ENCODE results near the gene KRTAP4-7.
A peak's percentile ranks its signal among the peaks of the same experiment; 100 is the strongest.
"Not testable (repeated sequence)": the region's sequence is repeated elsewhere in the genome, so short reads cannot be mapped to it uniquely, and the experiment has no call there.

The KRTAP4-7 gene

GRCh38 chr17:41098481-41098880 is 14.5 kb downstream of the KRTAP4-7 start:
- Histone ChIP-seq H3K4me3 (ENCODE audit: extremely low read depth, insufficient read depth, low read length, poor library complexity, severe bottlenecking) (no peak overlapping the region), H3K4me1 (ENCODE audit: control insufficient read depth, insufficient read depth, low read length, poor library complexity, severe bottlenecking) (no peaks in the 10 kb centered on the region), H3K9me3 (ENCODE audit: control insufficient read depth, low read length) (peaks cover 4% of the 10 kb centered on the region), H3K27ac (ENCODE audit: low read depth, low read length, severe bottlenecking) (no peak overlapping the region), H3K36me3 (ENCODE audit: control insufficient read depth, insufficient read depth, low read length) (no peaks in the 10 kb centered on the region)
- 97% methylated on average over 4 of the region's 6 CpGs; no CpG with 5 or more reads in 1 of the 2 experiments for WGBS, 2 experiments (ENCODE audit: insufficient coverage in 2 of 2)

- H3K9me3 ChIP-seq (ENCODE audit: control insufficient read depth, low read length); H3K36me3 ChIP-seq (ENCODE audit: control insufficient read depth, insufficient read depth, low read length); H3K4me3 ChIP-seq (ENCODE audit: extremely low read depth, insufficient read depth, low read length, poor library complexity, severe bottlenecking); H3K4me1 ChIP-seq (ENCODE audit: control insufficient read depth, insufficient read depth, low read length, poor library complexity, severe bottlenecking): not testable (repeated sequence)
- H3K27ac ChIP-seq (ENCODE audit: low read depth, low read length, severe bottlenecking), result peak overlapping the region; percentile 16
- WGBS, 2 experiments (ENCODE audit: insufficient coverage in 2 of 2), result 90 to 93% methylated on average over 2 to 3 of the region's 7 CpGs
Measured at GRCh38 chr17:41099682-41100480, 15.9 kb downstream of the KRTAP4-7 start.

- Histone ChIP-seq H3K9me3 (ENCODE audit: control insufficient read depth, low read length) (no peaks in the 10 kb centered on the region), H3K4me1 (ENCODE audit: control insufficient read depth, insufficient read depth, low read length, poor library complexity, severe bottlenecking) (peaks cover 6% of the 10 kb centered on the region), H3K4me3 (ENCODE audit: extremely low read depth, insufficient read depth, low read length, poor library complexity, severe bottlenecking) (no peak within 1 kb of the TSS), H3K27ac (ENCODE audit: low read depth, low read length, severe bottlenecking) (no peak within 1 kb of the TSS), H3K36me3 (ENCODE audit: control insufficient read depth, insufficient read depth, low read length) (no peaks in the 10 kb centered on the region)
- 57 to 58% methylated on average over 7 to 9 of the region's 10 CpGs for WGBS, 2 experiments (ENCODE audit: insufficient coverage in 2 of 2)
Measured at GRCh38 chr17:41101586-41102259, 17.8 kb downstream of the KRTAP4-7 start, which contains the start of gene KRTAP4-16. KRTAP4-16 (minus strand) TSS chr17:41102209; CDS start chr17:41102209, 0 bp downstream.

GRCh38 chr17:41103896-41104295 is 19.9 kb downstream of the KRTAP4-7 start:
- Histone ChIP-seq H3K9me3 (ENCODE audit: control insufficient read depth, low read length) (peaks cover 7% of the 10 kb centered on the region), H3K27ac (ENCODE audit: low read depth, low read length, severe bottlenecking) (no peak overlapping the region), H3K4me1 (ENCODE audit: control insufficient read depth, insufficient read depth, low read length, poor library complexity, severe bottlenecking) (peaks cover 6% of the 10 kb centered on the region), H3K4me3 (ENCODE audit: extremely low read depth, insufficient read depth, low read length, poor library complexity, severe bottlenecking) (no peak overlapping the region), H3K36me3 (ENCODE audit: control insufficient read depth, insufficient read depth, low read length) (no peaks in the 10 kb centered on the region)
- 80% methylated on average over 1 of the region's 1 CpG; no CpG with 5 or more reads in 1 of the 2 experiments for WGBS, 2 experiments (ENCODE audit: insufficient coverage in 2 of 2)

- H3K4me3 ChIP-seq (ENCODE audit: extremely low read depth, insufficient read depth, low read length, poor library complexity, severe bottlenecking); H3K36me3 ChIP-seq (ENCODE audit: control insufficient read depth, insufficient read depth, low read length); H3K9me3 ChIP-seq (ENCODE audit: control insufficient read depth, low read length); H3K4me1 ChIP-seq (ENCODE audit: control insufficient read depth, insufficient read depth, low read length, poor library complexity, severe bottlenecking); H3K27ac ChIP-seq (ENCODE audit: low read depth, low read length, severe bottlenecking): not testable (repeated sequence)
- no CpG with 5 or more reads among the region's 2 CpGs for WGBS, 2 experiments (ENCODE audit: insufficient coverage in 2 of 2)
Measured at GRCh38 chr17:41104386-41105038, 20.6 kb downstream of the KRTAP4-7 start.

GRCh38 chr17:41105347-41105746 is 21.4 kb downstream of the KRTAP4-7 start, which contains the start of gene KRTAP4-9:
KRTAP4-9 (plus strand) TSS chr17:41105389; CDS start chr17:41105389, 0 bp downstream.
- H3K4me3 ChIP-seq (ENCODE audit: extremely low read depth, insufficient read depth, low read length, poor library complexity, severe bottlenecking); H3K27ac ChIP-seq (ENCODE audit: low read depth, low read length, severe bottlenecking); H3K9me3 ChIP-seq (ENCODE audit: control insufficient read depth, low read length); H3K36me3 ChIP-seq (ENCODE audit: control insufficient read depth, insufficient read depth, low read length); H3K4me1 ChIP-seq (ENCODE audit: control insufficient read depth, insufficient read depth, low read length, poor library complexity, severe bottlenecking): not testable (repeated sequence)
- WGBS, 2 experiments (ENCODE audit: insufficient coverage in 2 of 2), result 75 to 80% methylated on average over 9 of the region's 10 CpGs

- no CpG with 5 or more reads among the region's 1 CpG for WGBS, 2 experiments (ENCODE audit: insufficient coverage in 2 of 2)
- H3K27ac ChIP-seq (ENCODE audit: low read depth, low read length, severe bottlenecking), result no peak overlapping the region
Measured at GRCh38 chr17:41107941-41108450, 24.0 kb downstream of the KRTAP4-7 start.

GRCh38 chr17:41108728-41109386 is 24.9 kb downstream of the KRTAP4-7 start:
- not testable (repeated sequence) for H3K4me3 ChIP-seq (ENCODE audit: extremely low read depth, insufficient read depth, low read length, poor library complexity, severe bottlenecking); H3K27ac ChIP-seq (ENCODE audit: low read depth, low read length, severe bottlenecking); H3K36me3 ChIP-seq (ENCODE audit: control insufficient read depth, insufficient read depth, low read length); H3K4me1 ChIP-seq (ENCODE audit: control insufficient read depth, insufficient read depth, low read length, poor library complexity, severe bottlenecking)
- peaks cover 11% of the 10 kb centered on the region for H3K9me3 ChIP-seq (ENCODE audit: control insufficient read depth, low read length)
- no CpG with 5 or more reads among the region's 1 CpG for WGBS, 2 experiments (ENCODE audit: insufficient coverage in 2 of 2)

More at GRCh38 chr17:41107941-41108450, 24.0 kb downstream of the KRTAP4-7 start:
- Histone ChIP-seq H3K4me3 (ENCODE audit: extremely low read depth, insufficient read depth, low read length, poor library complexity, severe bottlenecking) (no peak overlapping the region), H3K9me3 (ENCODE audit: control insufficient read depth, low read length) (peaks cover 7% of the 10 kb centered on the region), H3K4me1 (ENCODE audit: control insufficient read depth, insufficient read depth, low read length, poor library complexity, severe bottlenecking) (peaks cover 6% of the 10 kb centered on the region), H3K36me3 (ENCODE audit: control insufficient read depth, insufficient read depth, low read length) (no peaks in the 10 kb centered on the region)

GRCh38 chr17:41111151-41111885 is 27.4 kb downstream of the KRTAP4-7 start:
- Histone ChIP-seq H3K4me1 (ENCODE audit: control insufficient read depth, insufficient read depth, low read length, poor library complexity, severe bottlenecking) (no peaks in the 10 kb centered on the region), H3K4me3 (ENCODE audit: extremely low read depth, insufficient read depth, low read length, poor library complexity, severe bottlenecking) (no peak overlapping the region), H3K9me3 (ENCODE audit: control insufficient read depth, low read length) (peaks cover 11% of the 10 kb centered on the region), H3K36me3 (ENCODE audit: control insufficient read depth, insufficient read depth, low read length) (no peaks in the 10 kb centered on the region), H3K27ac (ENCODE audit: low read depth, low read length, severe bottlenecking) (no peak overlapping the region)
- no CpG with 5 or more reads among the region's 2 CpGs for WGBS, 2 experiments (ENCODE audit: insufficient coverage in 2 of 2)

All from mesodermal cell (in vitro differentiated cells).